Epithelial cell of esophagus (primary cell): ENCODE results near the gene CDC42EP5.

Experiments
- DNase-seq: peaks from one replicate; pipeline ENCODE4 v3.0.0; 2010; ENCODE audit warnings: low read depth
- H3K4me3 ChIP-seq: 2 replicates; pipeline ENCODE4 v1.5.1; 2011; ENCODE audit warnings: mild to moderate bottlenecking, low read length, control low read depth
- CTCF ChIP-seq: IDR thresholded peaks from 2 replicates; pipeline ENCODE4 v1.5.1; 2011; ENCODE audit warnings: low read depth, mild to moderate bottlenecking, low read length, control low read depth, inconsistent platforms; ENCODE audit not compliant: insufficient read depth; ENCODE audit errors: missing control alignments

CDC42EP5 gene

GRCh38 chr19:54480051-54480450, 7.0 kb upstream of the CDC42EP5 start:
- TF ChIP-seq CTCF = no peak
- DNase-seq = no peak

GRCh38 chr19:54478677-54479266, 5.7 kb upstream of the CDC42EP5 start:
- peak; percentile 72 for TF ChIP-seq CTCF
- no peak overlapping the region for H3K4me3 ChIP-seq
- DNase-seq = peak; percentile 57

More at GRCh38 chr19:54480051-54480450, 7.0 kb upstream of the CDC42EP5 start:
- H3K4me3 ChIP-seq = no peak overlapping the region

GRCh38 chr19:54477650-54478049, 4.6 kb upstream of the CDC42EP5 start:
- TF ChIP-seq CTCF = peak; percentile 10
- DNase-seq = no peak
- no peak overlapping the region for H3K4me3 ChIP-seq

GRCh38 chr19:54475706-54476105, 2.6 kb upstream of the CDC42EP5 start:
- DNase-seq = no peak
- no peak for TF ChIP-seq CTCF
- H3K4me3 ChIP-seq = no peak overlapping the region

GRCh38 chr19:54473892-54474372, 836 bp upstream of the CDC42EP5 start:
- no peak for TF ChIP-seq CTCF
- DNase-seq = no peak
- no peak overlapping the region for H3K4me3 ChIP-seq

GRCh38 chr19:54470991-54471782, 1.9 kb downstream of the CDC42EP5 start:
- DNase-seq = peak; percentile 47
- H3K4me3 ChIP-seq = peak overlapping the region; percentile 58

More at GRCh38 chr19:54470991-54471782, 1.9 kb downstream of the CDC42EP5 start:
- no peak for TF ChIP-seq CTCF
